Measurements from ENCODE around the gene CARD14. TPM values are rescaled to one million over a fixed set of nuclear protein-coding genes. Genes with fewer than 3 reads are reported as not detected.

Gene CARD14
- total and polyA plus RNA-seq, 5 donors from 2014 or later: 0.12 to 0.48 TPM; not detected in 3

DNA sequence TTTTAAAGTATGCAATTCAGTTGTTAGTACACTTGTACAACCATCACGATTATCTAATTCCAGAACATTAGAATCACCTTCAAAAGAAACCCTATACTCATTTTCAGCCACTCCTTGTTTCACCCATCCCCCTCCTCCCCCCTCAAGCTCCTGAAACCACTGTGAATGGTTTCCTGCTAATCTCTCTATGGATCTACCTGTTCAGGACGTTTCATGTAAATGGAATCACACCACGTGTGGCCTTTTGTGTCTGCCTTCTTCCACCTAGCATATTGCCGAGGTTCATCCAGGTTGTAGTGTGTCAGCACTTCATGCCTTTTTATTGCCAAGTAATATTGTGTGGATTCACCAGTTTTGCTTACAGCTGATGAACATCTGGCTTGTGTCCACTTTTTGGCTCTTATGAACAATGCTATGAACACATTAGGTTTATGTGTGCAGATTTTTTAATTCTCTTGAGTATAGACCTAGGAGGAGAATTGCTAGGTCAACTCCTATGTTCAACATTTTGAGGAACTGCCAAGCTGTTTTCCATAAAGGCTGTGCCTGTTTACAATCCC, 40.7 kb upstream of the CARD14 start:
- Histone ChIP-seq H3K9me3 (ENCODE audit: control insufficient read depth in 2 of 2, low read length in 2 of 2) (no peaks in the 10 kb centered on the region), H3K36me3 (ENCODE audit: control insufficient read depth, insufficient read depth, low read length) (peaks cover 14% of the 10 kb centered on the region), H3K4me1 (ENCODE audit: control insufficient read depth, insufficient read depth, low read length, poor library complexity, severe bottlenecking) (no peaks in the 10 kb centered on the region), H3K27me3 (ENCODE audit: control insufficient read depth, insufficient read depth, low read length) (peaks cover 7% of the 10 kb centered on the region), H3K4me3 (ENCODE audit: low read depth, low read length) (no peak overlapping the region), H3K27ac (ENCODE audit: insufficient read depth, low read length, poor library complexity, severe bottlenecking) (no peak overlapping the region)
- H3K27me3 Mint-ChIP-seq: peaks cover 19% of the 10 kb centered on the region
- H3K9me3 Mint-ChIP-seq: no peaks in the 10 kb centered on the region
- no peak overlapping the region for H3K4me3 Mint-ChIP-seq
- H3K27ac Mint-ChIP-seq: no peak overlapping the region
- DNase-seq (no peak), ATAC-seq (ENCODE audit: low read depth in 2 of 2) (no peak)
- no peaks in the 10 kb centered on the region for H3K36me3 Mint-ChIP-seq
- peaks cover 0 to 4% (median 0%) of the 10 kb centered on the region in 4 donors for H3K4me1 Mint-ChIP-seq

DNA sequence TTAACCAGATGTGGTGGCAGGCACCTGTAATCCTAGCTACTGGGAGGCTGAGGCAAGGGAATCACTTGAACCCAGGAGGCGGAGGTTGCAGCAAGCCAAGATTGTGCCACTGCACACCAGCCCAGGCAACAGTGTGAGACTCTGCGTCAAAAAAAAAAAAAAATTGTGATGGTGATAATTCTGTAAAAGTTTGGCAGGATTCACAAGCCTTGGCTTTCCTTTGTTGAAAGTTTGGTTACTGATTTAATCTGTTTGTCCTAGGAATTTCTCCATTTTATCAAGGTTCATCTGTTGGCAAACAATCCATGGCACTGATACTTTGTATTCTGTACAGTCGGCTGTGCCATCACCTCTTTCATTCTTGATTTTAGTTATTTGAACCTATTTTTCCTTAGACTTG, 38.8 kb upstream of the CARD14 start:
- H3K36me3 ChIP-seq (ENCODE audit: control insufficient read depth, insufficient read depth, low read length): peaks cover 29% of the 10 kb centered on the region
- no peak for DNase-seq
- H3K27ac ChIP-seq (ENCODE audit: insufficient read depth, low read length, poor library complexity, severe bottlenecking): no peak overlapping the region
- H3K4me1 ChIP-seq (ENCODE audit: control insufficient read depth, insufficient read depth, low read length, poor library complexity, severe bottlenecking): no peaks in the 10 kb centered on the region
- Mint-ChIP-seq H3K27me3 (peaks cover 12% of the 10 kb centered on the region), H3K27ac (peak overlapping the region in 1 of 3 donors; percentile 36), H3K4me1 (peaks cover 0 to 4% (median 0%) of the 10 kb centered on the region in 4 donors), H3K36me3 (peaks cover 8% of the 10 kb centered on the region), H3K9me3 (no peaks in the 10 kb centered on the region), H3K4me3 (no peak overlapping the region)
- ATAC-seq (ENCODE audit: low read depth in 2 of 2): no peak
- H3K4me3 ChIP-seq (ENCODE audit: low read depth, low read length): no peak overlapping the region
- H3K27me3 ChIP-seq (ENCODE audit: control insufficient read depth, insufficient read depth, low read length): peaks cover 7% of the 10 kb centered on the region
- no peaks in the 10 kb centered on the region for H3K9me3 ChIP-seq (ENCODE audit: control insufficient read depth in 2 of 2, low read length in 2 of 2)

DNA sequence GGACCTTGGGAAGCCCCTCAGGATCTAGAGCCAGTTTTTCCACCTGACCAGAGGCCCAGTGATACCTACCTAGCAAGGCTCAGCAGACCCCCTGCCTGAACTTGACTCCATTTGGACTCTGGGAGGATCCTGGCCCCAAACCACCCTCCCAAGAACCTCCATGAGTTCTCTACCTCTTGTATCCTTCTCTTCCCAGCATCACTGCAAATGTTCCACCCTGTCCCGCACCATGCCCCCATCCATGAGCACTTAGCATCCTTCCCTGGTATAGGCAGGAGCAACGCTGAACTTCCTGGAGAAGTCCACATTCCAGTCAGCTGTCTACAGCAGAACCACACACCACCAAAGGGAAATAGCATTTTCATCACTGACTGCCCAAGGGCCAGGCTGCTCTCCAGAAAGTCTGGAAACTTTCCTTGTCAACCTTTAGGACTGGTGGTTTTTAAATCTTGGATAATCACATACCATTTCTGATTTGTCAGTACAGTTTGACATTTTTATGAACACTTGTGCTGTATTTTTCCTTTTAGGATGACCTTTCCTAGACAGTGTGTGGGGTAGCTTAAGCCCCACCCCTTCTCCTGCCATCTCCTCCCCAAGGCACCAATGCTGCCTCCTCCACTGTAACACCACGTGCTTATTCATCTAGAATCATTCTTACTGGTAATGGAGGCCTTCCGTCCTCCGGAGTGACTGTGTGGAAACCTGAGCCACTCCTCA, 36.8 kb upstream of the CARD14 start:
- Mint-ChIP-seq H3K36me3 (peaks cover 28% of the 10 kb centered on the region), H3K4me3 (no peak overlapping the region), H3K4me1 (no peaks in the 10 kb centered on the region), H3K27me3 (peaks cover 9% of the 10 kb centered on the region), H3K27ac (peak overlapping the region in 2 of 3 donors; percentile 21 to 71), H3K9me3 (no peaks in the 10 kb centered on the region)
- H3K9me3 ChIP-seq (ENCODE audit: control insufficient read depth in 2 of 2, low read length in 2 of 2): no peaks in the 10 kb centered on the region
- no peak overlapping the region for H3K4me3 ChIP-seq (ENCODE audit: low read depth, low read length)
- peaks cover 7% of the 10 kb centered on the region for H3K27me3 ChIP-seq (ENCODE audit: control insufficient read depth, insufficient read depth, low read length)
- no peak overlapping the region for H3K27ac ChIP-seq (ENCODE audit: insufficient read depth, low read length, poor library complexity, severe bottlenecking)
- DNase-seq: no peak
- no peak for ATAC-seq (ENCODE audit: low read depth in 2 of 2)
- no peaks in the 10 kb centered on the region for H3K4me1 ChIP-seq (ENCODE audit: control insufficient read depth, insufficient read depth, low read length, poor library complexity, severe bottlenecking)
- peaks cover 48% of the 10 kb centered on the region for H3K36me3 ChIP-seq (ENCODE audit: control insufficient read depth, insufficient read depth, low read length)

DNA sequence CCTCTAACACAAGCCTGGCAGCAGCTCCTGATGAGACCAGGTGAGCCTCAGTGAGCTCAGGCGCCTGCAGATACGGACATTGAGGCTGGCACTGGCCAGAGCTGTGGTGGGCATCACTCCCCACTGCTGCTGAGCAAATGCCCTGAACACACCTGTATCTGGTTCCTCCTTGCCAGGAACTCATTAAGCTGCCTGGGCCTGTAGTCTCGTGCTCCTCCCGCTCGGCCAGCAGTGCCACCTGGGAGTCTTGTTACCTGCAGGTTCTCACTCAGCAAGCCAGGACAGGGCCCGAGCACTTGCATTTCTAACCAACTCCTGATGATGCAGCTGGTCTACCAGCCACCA, 36.2 kb upstream of the CARD14 start:
- H3K27ac Mint-ChIP-seq: peak overlapping the region in 1 of 3 donors; percentile 21
- Histone ChIP-seq H3K4me1 (ENCODE audit: control insufficient read depth, insufficient read depth, low read length, poor library complexity, severe bottlenecking) (no peaks in the 10 kb centered on the region), H3K9me3 (ENCODE audit: control insufficient read depth in 2 of 2, low read length in 2 of 2) (no peaks in the 10 kb centered on the region), H3K27ac (ENCODE audit: insufficient read depth, low read length, poor library complexity, severe bottlenecking) (no peak overlapping the region), H3K4me3 (ENCODE audit: low read depth, low read length) (no peak overlapping the region), H3K36me3 (ENCODE audit: control insufficient read depth, insufficient read depth, low read length) (peaks cover 53% of the 10 kb centered on the region), H3K27me3 (ENCODE audit: control insufficient read depth, insufficient read depth, low read length) (peaks cover 6% of the 10 kb centered on the region)
- H3K4me1 Mint-ChIP-seq: no peaks in the 10 kb centered on the region
- peaks cover 7% of the 10 kb centered on the region for H3K27me3 Mint-ChIP-seq
- DNase-seq (no peak), ATAC-seq (ENCODE audit: low read depth in 2 of 2) (no peak)
- no peaks in the 10 kb centered on the region for H3K9me3 Mint-ChIP-seq
- peaks cover 31% of the 10 kb centered on the region for H3K36me3 Mint-ChIP-seq
- H3K4me3 Mint-ChIP-seq: no peak overlapping the region

DNA sequence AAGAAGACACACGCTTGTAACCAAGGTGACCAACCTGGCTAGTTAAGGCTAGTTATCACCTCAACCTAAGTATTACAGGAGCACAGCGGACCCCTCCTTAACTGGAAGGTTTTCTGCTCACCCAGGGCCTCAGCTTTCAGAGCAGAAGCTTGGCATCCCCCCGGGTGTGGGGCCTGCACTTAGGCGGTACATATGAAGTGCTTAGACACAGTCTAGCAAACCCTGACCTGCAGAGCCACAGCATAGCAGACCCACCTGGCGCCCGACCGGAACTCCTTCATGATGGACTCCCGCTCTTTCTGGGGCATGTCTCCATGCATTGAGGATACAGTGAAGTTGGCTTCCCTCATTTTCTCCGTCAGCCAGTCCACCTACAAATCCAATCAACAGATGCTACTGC, 32.7 kb upstream of the CARD14 start:
- Histone ChIP-seq H3K27me3 (ENCODE audit: control insufficient read depth, insufficient read depth, low read length) (no peaks in the 10 kb centered on the region), H3K36me3 (ENCODE audit: control insufficient read depth, insufficient read depth, low read length) (peaks cover 88% of the 10 kb centered on the region), H3K27ac (ENCODE audit: insufficient read depth, low read length, poor library complexity, severe bottlenecking) (no peak overlapping the region), H3K4me3 (ENCODE audit: low read depth, low read length) (no peak overlapping the region), H3K9me3 (ENCODE audit: control insufficient read depth in 2 of 2, low read length in 2 of 2) (no peaks in the 10 kb centered on the region), H3K4me1 (ENCODE audit: control insufficient read depth, insufficient read depth, low read length, poor library complexity, severe bottlenecking) (no peaks in the 10 kb centered on the region)
- DNase-seq (no peak), ATAC-seq (ENCODE audit: low read depth in 2 of 2) (no peak)
- no peaks in the 10 kb centered on the region for H3K9me3 Mint-ChIP-seq
- H3K4me3 Mint-ChIP-seq: no peak overlapping the region
- no peaks in the 10 kb centered on the region for H3K27me3 Mint-ChIP-seq
- H3K36me3 Mint-ChIP-seq: peaks cover 56% of the 10 kb centered on the region
- peaks cover 0 to 5% (median 0%) of the 10 kb centered on the region in 4 donors for H3K4me1 Mint-ChIP-seq
- H3K27ac Mint-ChIP-seq: no peak overlapping the region

DNA sequence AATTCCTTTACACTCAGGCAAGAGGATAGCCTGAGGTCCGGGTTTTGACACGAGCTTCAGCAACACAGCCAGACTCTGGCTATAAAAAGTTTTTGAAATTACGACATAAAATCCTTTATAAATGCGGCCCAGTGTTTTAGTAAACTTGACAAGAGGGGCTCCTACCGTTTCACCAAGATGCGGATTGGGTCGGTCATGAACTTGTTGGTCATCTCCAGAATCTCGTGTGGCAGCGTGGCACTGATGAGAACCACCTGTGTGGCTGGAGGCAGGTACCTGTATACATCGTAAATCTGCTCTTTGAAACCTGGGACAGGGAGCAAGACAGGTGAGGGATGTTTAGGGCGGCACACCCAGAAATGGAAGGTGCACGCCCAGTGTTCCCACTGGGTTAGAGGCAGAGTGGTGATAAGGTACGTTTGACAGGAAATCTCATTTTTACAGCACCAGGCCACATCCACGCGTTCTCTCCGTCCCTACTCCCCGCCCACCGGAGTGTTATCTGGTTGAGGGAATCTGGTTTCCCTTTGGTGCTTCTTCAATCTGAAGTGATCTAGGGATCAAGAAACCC, 30.9 kb upstream of the CARD14 start:
- H3K4me1 Mint-ChIP-seq: peaks cover 0 to 5% (median 2%) of the 10 kb centered on the region in 4 donors
- no peak for DNase-seq
- H3K36me3 ChIP-seq (ENCODE audit: control insufficient read depth, insufficient read depth, low read length): peaks cover 93% of the 10 kb centered on the region
- no peaks in the 10 kb centered on the region for H3K27me3 Mint-ChIP-seq
- peaks cover 59% of the 10 kb centered on the region for H3K36me3 Mint-ChIP-seq
- no peaks in the 10 kb centered on the region for H3K9me3 Mint-ChIP-seq
- H3K9me3 ChIP-seq (ENCODE audit: control insufficient read depth in 2 of 2, low read length in 2 of 2): no peaks in the 10 kb centered on the region
- H3K27ac Mint-ChIP-seq: no peak overlapping the region
- H3K4me1 ChIP-seq (ENCODE audit: control insufficient read depth, insufficient read depth, low read length, poor library complexity, severe bottlenecking): peaks cover under 1% of the 10 kb centered on the region
- H3K27me3 ChIP-seq (ENCODE audit: control insufficient read depth, insufficient read depth, low read length): no peaks in the 10 kb centered on the region
- peak overlapping the region in 1 of 4 donors; percentile 29 for H3K4me3 Mint-ChIP-seq
- no peak overlapping the region for H3K27ac ChIP-seq (ENCODE audit: insufficient read depth, low read length, poor library complexity, severe bottlenecking)
- H3K4me3 ChIP-seq (ENCODE audit: low read depth, low read length): no peak overlapping the region
- ATAC-seq (ENCODE audit: low read depth in 2 of 2): no peak

DNA sequence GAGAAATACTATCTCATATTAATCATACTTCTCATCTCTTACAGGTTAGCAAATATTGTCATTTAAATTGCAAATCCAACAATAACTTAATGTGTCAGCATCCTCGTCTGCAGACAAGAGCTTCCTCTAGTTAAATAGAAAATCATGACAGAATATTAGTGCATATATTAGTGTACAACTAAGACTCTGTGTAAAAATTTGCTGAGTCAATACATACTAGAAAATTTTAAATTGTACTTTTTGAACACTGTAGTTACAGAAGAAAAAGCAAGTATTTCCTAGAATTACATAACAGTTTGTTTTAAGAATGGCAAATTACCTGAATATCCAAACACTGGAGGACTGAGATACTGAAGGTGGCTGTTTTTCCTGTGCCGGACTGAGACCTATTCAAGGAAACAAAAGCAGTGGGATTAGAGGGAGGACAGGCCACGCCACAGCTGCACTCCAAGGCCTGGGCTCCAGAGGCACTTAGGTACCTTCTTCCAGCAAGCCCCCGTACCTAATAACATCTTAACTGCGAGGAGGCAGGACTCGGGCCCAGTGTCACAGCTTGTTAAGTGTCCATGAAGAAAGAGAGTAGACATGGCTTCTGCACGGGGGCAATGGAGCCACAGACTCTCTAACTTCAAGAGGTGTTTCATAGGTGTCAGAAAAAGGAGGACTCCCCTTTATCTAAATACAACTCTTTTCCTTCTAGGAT, 28.2 kb upstream of the CARD14 start:
- no peaks in the 10 kb centered on the region for H3K9me3 Mint-ChIP-seq
- H3K4me3 Mint-ChIP-seq: peak overlapping the region in 1 of 4 donors; percentile 55
- no peak overlapping the region for H3K4me3 ChIP-seq (ENCODE audit: low read depth, low read length)
- H3K27me3 ChIP-seq (ENCODE audit: control insufficient read depth, insufficient read depth, low read length): no peaks in the 10 kb centered on the region
- DNase-seq (no peak), ATAC-seq (ENCODE audit: low read depth in 2 of 2) (no peak)
- H3K4me1 ChIP-seq (ENCODE audit: control insufficient read depth, insufficient read depth, low read length, poor library complexity, severe bottlenecking): peaks cover 24% of the 10 kb centered on the region
- peaks cover 45% of the 10 kb centered on the region for H3K36me3 Mint-ChIP-seq
- peaks cover 14 to 27% (median 20%) of the 10 kb centered on the region in 4 donors for H3K4me1 Mint-ChIP-seq
- H3K27me3 Mint-ChIP-seq: no peaks in the 10 kb centered on the region
- no peak overlapping the region for H3K27ac ChIP-seq (ENCODE audit: insufficient read depth, low read length, poor library complexity, severe bottlenecking)
- peaks cover 77% of the 10 kb centered on the region for H3K36me3 ChIP-seq (ENCODE audit: control insufficient read depth, insufficient read depth, low read length)
- no peak overlapping the region for H3K27ac Mint-ChIP-seq
- H3K9me3 ChIP-seq (ENCODE audit: control insufficient read depth in 2 of 2, low read length in 2 of 2): no peaks in the 10 kb centered on the region

Measured in CD4-positive, CD25-positive, alpha-beta regulatory T cell (primary cell).